IPS-18c (cell line): ENCODE data around the gene ACTA1.
"Not testable (repeated sequence)": the region's sequence is repeated elsewhere in the genome, so short reads cannot be mapped to it uniquely, and the experiment has no call there.

ENCODE experiments used
- H3K4me3 ChIP-seq: 2 replicates; pipeline ENCODE4 v1.7.0; 2013; ENCODE audit warnings: low read depth, mild to moderate bottlenecking, low read length, moderate library complexity; ENCODE audit not compliant: insufficient read depth
- H3K9me3 ChIP-seq: one replicate; pipeline ENCODE4 v1.6.1; 2013; ENCODE audit warnings: mild to moderate bottlenecking, low read length, moderate library complexity; ENCODE audit not compliant: control insufficient read depth, insufficient read depth

Gene ACTA1

DNA sequence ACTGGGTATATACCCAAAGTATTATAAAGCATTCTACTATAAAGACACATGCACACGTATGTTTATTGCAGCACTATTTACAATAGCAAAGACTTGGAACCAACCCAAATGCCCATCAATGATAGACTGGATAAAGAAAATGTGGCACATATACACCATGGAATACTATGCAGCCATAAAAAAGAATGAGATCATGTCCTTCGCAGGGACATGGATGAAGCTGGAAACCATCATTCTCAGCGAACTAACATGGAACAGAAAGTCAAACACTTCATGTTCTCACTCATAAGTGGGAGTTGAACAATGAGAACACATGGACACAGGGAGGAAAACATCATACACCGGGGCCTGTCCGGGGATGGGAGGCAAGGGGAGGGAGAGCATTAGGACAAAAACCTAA is 39.4 kb downstream of the ACTA1 start:
- not testable (repeated sequence) for H3K4me3 ChIP-seq, H3K9me3 ChIP-seq

DNA sequence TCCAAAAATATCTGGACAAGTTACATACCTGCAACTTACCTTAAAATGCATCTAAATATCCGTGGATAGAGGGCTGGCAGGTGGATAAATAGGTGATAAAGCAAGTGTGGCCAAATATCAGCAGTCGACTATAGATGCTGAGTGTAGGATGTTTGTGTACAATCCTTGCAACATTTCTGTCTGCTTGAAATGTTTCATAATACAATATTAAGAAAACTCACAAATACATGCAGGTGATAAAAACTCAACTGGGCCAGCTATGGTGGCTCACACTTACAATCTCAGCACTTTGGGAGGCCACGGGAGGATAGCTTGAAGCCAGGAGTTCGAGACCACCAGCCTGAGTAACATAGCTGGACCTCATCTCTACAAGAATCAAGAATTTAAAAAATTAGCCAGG is 41.0 kb downstream of the ACTA1 start:
- no peak overlapping the region for H3K4me3 ChIP-seq
- H3K9me3 ChIP-seq: peaks cover 1% of the 10 kb centered on the region

DNA sequence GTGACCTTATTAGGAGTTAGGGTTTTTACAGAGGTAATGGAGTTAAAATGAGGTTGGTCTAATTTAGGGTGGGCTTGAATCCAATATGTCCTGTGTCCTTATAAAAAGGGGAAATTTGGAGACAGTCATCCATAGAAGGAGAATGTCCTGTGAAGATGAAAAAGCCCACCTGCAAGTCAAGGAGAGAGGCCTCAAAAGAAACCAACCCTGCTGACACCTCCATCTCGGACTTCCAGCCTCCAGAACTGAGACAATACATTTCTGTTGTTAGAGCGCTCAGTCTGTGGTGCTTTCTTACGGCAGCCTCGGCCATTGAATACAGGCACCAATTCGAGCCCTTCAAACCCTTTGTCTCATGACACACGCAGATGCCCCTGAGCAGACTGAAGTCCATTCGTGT is 43.8 kb downstream of the ACTA1 start:
- peaks cover 5% of the 10 kb centered on the region for H3K9me3 ChIP-seq
- H3K4me3 ChIP-seq: no peak overlapping the region

DNA sequence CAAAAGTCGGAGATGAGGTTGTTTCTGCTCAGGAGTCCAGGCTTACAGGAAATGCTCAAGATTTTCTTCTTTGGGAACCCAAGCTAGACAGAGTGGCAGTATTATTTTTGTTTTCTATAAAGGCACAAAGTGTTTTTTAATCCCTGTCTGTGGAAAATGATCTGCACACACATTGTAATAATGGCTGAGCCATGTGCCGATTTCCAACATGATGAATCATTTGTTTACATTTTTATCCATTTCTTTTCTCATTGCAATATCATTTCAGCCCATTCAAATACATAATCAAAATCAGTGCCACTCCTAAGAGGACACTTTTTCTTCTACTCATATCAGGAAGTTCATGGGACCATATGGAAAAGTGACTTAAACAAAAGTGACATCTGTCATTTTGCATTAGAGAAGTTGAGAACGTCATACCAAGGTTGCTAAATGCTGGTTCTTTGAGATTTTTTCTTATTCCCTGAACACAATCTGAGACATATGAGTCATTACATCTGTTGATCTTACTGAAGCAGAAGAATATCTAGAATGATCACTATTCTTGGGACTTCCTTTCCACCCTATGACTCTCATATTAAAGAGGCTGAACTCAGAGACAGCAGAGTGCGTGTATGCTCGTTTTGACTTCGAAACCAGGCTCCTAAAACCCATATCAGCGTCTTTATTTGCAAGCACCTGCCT is 44.9 kb downstream of the ACTA1 start:
- Histone ChIP-seq H3K4me3 (no peak overlapping the region), H3K9me3 (peaks cover 5% of the 10 kb centered on the region)

DNA sequence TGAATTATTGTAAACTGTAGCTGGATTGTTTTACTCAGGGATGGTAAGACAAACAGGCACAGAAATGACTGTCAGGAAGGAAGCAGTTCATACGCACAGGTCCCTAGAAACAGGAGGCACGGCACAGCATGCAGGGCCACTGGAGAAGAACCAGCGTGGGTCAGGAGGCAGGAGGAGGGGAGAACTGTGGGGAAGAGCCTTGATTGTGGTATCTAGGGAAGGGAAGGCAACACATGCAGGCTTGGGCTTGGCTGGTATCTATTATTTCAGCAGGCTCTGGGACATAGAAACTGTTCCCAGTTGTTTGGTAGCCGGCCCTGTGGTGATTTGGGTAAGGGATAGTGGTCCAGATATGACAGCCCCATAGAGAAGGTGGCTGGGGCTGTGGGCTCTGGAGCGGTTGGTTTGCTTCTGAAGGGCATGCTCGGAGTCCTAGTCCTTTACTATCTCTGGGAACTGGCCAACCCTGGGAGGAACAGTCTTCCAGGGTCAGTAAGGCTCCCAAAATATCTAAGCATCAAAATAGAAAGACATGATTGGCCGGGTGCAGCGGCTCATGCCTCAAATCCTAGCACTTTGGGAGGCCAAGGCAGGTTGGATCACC is 47.9 kb downstream of the ACTA1 start:
- Histone ChIP-seq H3K9me3 (peaks cover 5% of the 10 kb centered on the region), H3K4me3 (no peak overlapping the region)

DNA sequence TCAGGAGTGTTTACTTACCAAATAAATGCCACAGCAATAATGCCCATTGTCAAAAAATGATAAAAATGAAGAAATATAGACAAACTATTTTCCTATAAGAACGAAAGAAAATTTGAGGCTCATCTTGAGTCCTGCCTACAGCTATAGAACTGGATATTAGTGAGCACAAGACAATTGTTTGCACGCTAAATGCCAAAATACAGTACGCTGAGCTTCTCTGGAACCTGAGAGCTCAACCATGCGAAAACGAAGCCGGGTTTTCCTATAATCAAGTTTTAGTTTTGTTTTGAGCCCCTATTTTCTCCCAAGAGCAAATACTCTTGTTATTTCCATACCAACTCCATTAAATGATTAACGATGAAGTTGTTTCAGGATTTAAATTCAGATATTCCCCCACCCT is 49.1 kb downstream of the ACTA1 start:
- H3K4me3 ChIP-seq: no peak overlapping the region
- H3K9me3 ChIP-seq: peaks cover 5% of the 10 kb centered on the region

DNA sequence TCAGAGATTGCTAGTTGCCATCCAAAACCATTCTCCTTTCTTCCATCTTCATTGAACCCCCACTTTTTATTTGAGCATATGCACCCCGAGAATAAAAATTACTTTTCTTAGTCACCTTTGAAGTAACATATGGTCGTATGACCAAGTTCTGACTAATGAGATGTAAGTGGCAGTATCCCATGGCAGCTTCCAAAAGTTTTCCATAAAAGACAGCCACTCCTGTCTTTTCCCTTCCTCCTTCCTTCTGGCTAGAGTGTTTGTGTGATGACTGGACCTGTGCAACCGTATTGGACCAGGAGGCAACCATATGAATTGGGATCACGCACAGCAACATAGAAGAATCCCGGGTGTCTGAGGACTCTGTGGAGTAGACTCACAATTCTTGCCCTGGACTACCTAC is 49.9 kb downstream of the ACTA1 start:
- Histone ChIP-seq H3K4me3 (no peak overlapping the region), H3K9me3 (peaks cover 5% of the 10 kb centered on the region)

DNA sequence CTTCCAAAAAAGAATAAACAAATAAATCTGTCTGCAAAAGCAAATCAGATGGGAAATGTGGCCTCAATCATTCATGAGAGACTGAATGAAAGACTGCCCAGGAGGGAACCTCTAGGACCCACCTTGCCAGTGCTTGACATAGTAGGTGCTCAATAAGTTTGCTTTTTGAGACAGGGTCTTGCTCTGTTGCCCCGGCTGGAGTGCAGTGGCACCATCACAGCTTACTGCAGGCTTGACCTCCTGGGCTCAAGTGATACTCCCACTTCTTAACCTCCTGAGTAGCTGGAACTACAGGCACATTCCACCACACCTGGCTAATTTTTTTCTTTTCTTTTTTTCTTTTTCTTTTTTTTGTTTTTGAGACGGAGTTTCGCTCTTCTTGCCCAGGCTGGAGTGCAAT is 50.7 kb downstream of the ACTA1 start:
- H3K9me3 ChIP-seq: peaks cover 5% of the 10 kb centered on the region

More for the DNA sequence above, 50.7 kb downstream of the ACTA1 start:
- H3K4me3 ChIP-seq: no peak overlapping the region
